GM12875 (cell line): ENCODE results near the gene NFIA.
"Not testable (repeated sequence)": the region's sequence is repeated elsewhere in the genome, so short reads cannot be mapped to it uniquely, and the experiment has no call there.

Experiments used
- H3K4me3 ChIP-seq: one replicate; pipeline ENCODE4 v1.5.1; 2011; ENCODE audit warnings: low read depth, low read length, control low read depth
- TF ChIP-seq, protein P1 (sequence below): IDR thresholded peaks from 2 replicates; pipeline ENCODE4 v1.5.1; 2011; ENCODE audit warnings: low read depth, mild to moderate bottlenecking, control low read depth, inconsistent platforms, low read length, moderate library complexity, borderline replicate concordance; ENCODE audit not compliant: insufficient read depth

The NFIA gene

DNA sequence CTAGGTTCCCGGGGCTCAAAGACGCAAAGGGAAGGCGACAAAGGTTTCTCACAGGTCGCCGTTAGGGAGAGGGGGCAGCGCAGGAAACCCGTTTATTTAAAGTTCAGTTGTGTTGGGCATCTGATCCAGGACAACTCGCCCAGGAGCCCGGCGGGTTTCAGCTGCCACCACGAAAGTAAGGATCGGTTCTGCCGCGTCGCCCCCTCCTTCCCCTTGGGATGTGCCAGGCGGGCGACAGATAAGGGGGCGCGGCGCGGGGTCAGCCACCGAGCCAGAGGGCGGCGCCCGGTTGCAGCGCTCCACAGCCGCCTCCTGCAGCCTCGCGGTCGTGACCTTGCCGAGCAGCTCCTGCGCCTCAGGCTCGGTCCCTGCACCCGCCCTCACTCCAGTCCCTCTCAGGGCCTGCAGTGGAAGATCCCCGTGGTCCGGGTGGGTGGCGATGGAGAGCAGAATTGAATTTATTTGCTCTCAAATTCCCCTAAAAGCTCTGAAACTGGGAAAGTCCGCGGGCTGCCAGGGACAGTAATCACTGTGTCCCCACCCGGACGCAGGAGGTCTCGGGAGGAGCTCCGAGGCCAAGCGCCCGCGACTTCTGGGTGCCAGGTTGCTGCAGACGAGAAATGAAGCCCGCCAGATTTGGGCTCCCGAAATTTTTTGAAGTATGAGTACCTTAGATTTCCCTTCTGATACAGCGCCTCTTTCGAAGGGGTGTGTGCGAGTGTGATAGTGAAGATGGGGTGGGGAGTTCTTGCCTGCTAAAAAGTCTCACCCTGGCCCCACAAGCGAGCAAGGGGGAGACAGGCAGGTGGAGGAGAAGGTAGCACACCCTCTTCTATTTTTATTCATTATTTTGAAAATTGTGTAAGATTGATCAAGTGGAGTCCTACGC lies 28.4 kb upstream of the NFIA start:
- H3K4me3 ChIP-seq = no peak overlapping the region
- TF ChIP-seq, protein P1, sequence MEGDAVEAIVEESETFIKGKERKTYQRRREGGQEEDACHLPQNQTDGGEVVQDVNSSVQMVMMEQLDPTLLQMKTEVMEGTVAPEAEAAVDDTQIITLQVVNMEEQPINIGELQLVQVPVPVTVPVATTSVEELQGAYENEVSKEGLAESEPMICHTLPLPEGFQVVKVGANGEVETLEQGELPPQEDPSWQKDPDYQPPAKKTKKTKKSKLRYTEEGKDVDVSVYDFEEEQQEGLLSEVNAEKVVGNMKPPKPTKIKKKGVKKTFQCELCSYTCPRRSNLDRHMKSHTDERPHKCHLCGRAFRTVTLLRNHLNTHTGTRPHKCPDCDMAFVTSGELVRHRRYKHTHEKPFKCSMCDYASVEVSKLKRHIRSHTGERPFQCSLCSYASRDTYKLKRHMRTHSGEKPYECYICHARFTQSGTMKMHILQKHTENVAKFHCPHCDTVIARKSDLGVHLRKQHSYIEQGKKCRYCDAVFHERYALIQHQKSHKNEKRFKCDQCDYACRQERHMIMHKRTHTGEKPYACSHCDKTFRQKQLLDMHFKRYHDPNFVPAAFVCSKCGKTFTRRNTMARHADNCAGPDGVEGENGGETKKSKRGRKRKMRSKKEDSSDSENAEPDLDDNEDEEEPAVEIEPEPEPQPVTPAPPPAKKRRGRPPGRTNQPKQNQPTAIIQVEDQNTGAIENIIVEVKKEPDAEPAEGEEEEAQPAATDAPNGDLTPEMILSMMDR = no peak

DNA sequence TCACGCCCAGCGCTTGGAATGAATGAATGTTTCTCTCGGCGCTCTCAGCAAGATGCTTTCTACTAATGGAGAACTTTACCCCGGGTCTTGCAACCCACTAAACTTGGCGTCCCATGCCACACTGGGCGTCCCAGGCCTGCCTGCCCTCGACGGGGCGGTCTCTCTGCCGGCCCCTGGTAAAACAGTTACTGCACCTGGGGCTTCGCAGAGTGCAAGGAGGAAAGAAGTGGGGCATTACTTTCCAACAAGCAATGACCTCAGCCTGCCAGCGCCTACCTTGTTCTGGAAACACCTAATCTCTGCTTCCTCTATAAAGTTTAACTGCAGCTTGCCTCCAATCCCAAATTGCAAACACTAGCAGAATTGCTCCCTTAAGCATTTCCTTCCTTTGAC lies 27.8 kb upstream of the NFIA start:
- H3K4me3 ChIP-seq = no peak overlapping the region
- TF ChIP-seq, protein P1 = no peak

DNA sequence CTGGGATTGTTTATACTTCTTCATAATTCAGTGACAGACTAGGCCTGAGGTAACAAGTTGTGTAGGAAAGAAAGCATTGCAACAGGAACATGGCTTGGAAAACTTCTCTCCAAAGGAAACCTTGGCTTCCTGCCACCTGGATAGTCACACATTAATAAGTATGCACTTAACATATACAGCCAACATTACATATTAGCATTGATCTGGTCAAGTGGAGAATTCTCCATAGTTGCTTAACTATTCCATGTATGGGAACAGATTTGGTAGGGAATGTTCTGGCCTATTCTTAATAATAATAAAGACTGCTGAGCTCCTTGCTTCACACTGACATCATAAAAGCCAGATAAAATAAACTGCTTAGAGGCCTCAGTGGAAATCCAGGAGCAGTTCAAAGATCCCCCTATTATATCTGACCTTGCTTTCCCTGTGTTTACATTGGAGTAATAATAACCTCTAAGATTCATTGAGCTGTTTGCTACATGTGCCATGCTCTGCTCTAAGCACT lies 27.2 kb upstream of the NFIA start:
- TF ChIP-seq, protein P1 = no peak
- H3K4me3 ChIP-seq = no peak overlapping the region

DNA sequence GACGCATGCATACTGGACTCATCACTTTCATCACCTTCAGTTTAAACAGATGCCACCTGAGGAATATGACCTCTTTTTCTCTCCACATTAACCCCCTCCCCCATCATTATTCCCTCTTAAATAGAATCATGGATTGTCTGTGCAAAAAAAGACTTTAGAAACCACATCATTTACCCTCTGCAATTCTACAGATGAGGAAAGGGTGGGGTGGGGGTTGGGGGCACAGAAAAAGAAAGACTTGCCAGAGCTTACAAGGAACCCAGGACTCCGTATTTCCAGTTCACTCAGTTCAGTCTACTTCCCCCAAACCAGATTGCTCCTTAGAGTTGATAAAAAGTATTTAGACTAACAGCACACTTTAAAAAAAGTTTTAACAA lies 26.2 kb upstream of the NFIA start:
- H3K4me3 ChIP-seq = no peak overlapping the region
- TF ChIP-seq, protein P1 = no peak

DNA sequence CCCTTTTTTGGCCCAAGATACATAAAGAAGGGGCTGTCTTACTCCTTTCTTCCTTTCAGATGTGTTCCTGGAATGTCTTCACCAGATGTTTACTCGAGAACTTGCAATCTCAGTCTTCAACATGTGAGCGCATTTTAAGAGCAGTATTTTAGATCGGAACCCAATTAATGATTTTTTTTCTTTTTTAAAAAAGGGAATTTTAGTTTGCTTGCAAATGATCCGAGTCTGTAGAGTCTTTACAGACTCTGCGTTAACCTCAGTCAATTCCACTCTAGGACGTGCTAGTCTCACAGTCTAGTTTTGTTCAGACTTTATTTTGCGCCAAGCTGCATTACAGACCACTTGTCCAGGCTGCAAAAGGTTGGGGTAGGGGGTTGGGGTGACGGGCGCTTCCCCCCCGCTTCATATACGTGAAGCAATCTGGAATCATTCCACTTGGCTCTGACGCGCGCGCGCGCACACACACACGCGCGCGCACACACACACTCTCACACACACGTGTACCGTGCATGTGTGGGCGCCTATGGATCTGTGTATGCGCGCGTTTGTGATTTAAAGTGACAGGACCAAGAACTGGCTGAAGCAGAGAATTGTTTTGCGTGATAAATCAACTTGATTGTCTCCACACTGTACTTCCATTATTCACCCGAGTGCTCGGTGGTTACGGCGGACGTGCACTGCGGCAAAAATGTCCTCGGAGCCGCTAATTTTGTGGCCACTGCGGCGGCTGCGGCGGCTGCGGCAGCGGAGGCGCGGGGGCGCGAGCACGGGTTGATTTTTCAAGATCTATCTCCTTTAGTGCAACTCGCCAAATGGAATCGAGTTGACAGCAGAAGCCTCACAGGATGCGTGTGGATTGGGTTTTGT lies 25.6 kb upstream of the NFIA start:
- TF ChIP-seq, protein P1 = no peak
- no peak overlapping the region for H3K4me3 ChIP-seq

DNA sequence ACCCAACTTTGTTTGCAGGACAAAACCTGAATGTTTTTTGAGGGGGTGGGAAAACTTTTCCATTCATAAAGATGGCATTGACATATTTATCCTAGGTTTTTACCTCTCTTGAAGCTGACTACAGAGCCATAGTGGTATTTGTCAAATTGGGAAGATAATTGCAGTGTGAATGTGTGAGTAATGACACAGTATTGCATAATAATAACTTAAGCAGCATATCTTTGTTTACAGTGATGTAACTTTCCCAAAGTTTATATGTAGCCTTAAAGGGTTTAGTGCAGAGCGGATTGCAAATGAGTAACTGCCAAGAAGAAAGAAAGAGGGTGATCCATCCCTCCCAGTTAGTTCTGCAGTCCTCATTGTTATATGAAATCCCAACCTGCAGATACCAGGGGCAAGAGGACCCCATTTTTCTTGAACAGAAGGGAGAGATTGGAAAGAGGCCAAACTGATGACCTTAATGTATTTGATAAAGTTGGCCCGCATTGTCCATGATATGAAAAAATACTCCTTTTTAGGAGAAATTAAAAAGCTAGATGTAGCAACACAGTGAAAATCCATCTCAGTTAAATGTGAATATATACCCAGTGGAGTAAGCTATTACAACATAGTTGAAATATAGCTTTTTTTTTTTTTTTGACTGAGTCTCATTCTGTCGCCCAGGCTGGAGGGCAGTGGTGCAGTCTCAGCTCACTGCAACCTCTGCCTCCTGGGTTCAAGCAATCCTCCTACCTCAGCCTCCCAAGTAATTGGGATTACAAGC lies 23.7 kb upstream of the NFIA start:
- TF ChIP-seq, protein P1 = no peak
- no peak overlapping the region for H3K4me3 ChIP-seq

DNA sequence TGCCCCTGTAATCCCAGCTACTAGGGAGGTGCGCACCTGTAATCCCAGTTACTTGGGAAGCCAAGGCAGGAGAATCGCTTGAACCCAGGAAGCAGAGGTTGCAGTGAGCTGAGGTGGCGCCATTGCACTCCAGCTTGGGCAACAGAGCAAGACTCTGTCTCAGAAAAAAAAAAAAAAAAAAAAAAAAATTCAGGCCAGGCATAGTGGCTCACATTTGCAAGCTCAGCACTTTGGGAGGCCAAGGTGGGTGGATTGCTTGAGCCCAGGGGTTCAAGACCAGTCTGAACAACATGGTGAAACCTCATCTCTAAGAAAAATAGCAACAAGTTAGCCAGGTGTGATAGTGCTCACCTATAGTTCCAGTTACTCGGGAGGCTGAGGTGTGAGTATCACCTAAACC lies 20.8 kb upstream of the NFIA start:
- not testable (repeated sequence) for H3K4me3 ChIP-seq
